ENCODE measurements around the gene DNAJB8.
A peak's percentile ranks its signal among the peaks of the same experiment; 100 is the strongest.

The DNAJB8 gene

GRCh38 chr3:128425846-128426127, 40.9 kb downstream of the DNAJB8 start:
- DNase-seq (ENCODE audit: low spot score), result no peak

GRCh38 chr3:128425142-128425845, 41.4 kb downstream of the DNAJB8 start:
- DNase-seq (ENCODE audit: low spot score), result no peak

- no peak for DNase-seq (ENCODE audit: low spot score)
These were observed 42.1 kb downstream of the DNAJB8 start for GRCh38 chr3:128424508-128425069.

- no peak for DNase-seq (ENCODE audit: low spot score)
These were observed 43.1 kb downstream of the DNAJB8 start for GRCh38 chr3:128423525-128424147.

GRCh38 chr3:128422762-128423524, 43.7 kb downstream of the DNAJB8 start:
- no peak for DNase-seq (ENCODE audit: low spot score)

GRCh38 chr3:128421966-128422365, 44.7 kb downstream of the DNAJB8 start:
- no peak for DNase-seq (ENCODE audit: low spot score)

- DNase-seq (ENCODE audit: low spot score), result no peak
These were observed 45.3 kb downstream of the DNAJB8 start for GRCh38 chr3:128421439-128421836.

GRCh38 chr3:128420720-128421438, 45.8 kb downstream of the DNAJB8 start:
- DNase-seq (ENCODE audit: low spot score), result no peak

- no peak for DNase-seq (ENCODE audit: low spot score)
These were observed 46.4 kb downstream of the DNAJB8 start for GRCh38 chr3:128420289-128420688.

- DNase-seq (ENCODE audit: low spot score), result no peak
These were observed 47.4 kb downstream of the DNAJB8 start for GRCh38 chr3:128419311-128419710.

GRCh38 chr3:128418900-128419299, 47.8 kb downstream of the DNAJB8 start:
- no peak for DNase-seq (ENCODE audit: low spot score)

- peak; percentile 48 for DNase-seq (ENCODE audit: low spot score)
These were observed 50.0 kb downstream of the DNAJB8 start for GRCh38 chr3:128416578-128417211.

GRCh38 chr3:128415773-128416577, 50.7 kb downstream of the DNAJB8 start:
- DNase-seq (ENCODE audit: low spot score), result no peak

- no peak for DNase-seq (ENCODE audit: low spot score)
These were observed 51.4 kb downstream of the DNAJB8 start for GRCh38 chr3:128415200-128415772.

- no peak for DNase-seq (ENCODE audit: low spot score)
These were observed 53.1 kb downstream of the DNAJB8 start for GRCh38 chr3:128413413-128414205.

- no peak for DNase-seq (ENCODE audit: low spot score)
These were observed 53.7 kb downstream of the DNAJB8 start for GRCh38 chr3:128413003-128413370.
